Body of pancreas (tissue), 4 donors: ENCODE measurements around the gene FBXO8.

Experiments
- CTCF ChIP-seq, 7 experiments: fragments of 450-650 bp in 4 of 7; fragments of 200-600 bp in 3 of 7; sonication (generic) in 3 of 7; IDR thresholded peaks; one replicate each; pipeline ENCODE4 v1.5.1; 2016 to 2019; ENCODE audit warnings: antibody characterized with exemption in 7 of 7
- POLR2A ChIP-seq, 3 donors: fragments of 450-650 bp; IDR thresholded peaks; one replicate each; pipeline ENCODE4 v1.6.1; 2016; ENCODE audit warnings: antibody characterized with exemption in 3 of 3, mild to moderate bottlenecking in 2 of 3

GRCh38 chr4:174256277-174256713 lies 27.2 kb downstream of the FBXO8 start:
- TF ChIP-seq CTCF (IDR thresholded peaks at IDR 0.05) (no peak), POLR2A (IDR thresholded peaks at IDR 0.05) (no peak)
